ENCODE data around the gene NOMO2.
"Not testable (repeated sequence)": the region's sequence is repeated elsewhere in the genome, so short reads cannot be mapped to it uniquely, and the experiment has no call there.

DNA sequence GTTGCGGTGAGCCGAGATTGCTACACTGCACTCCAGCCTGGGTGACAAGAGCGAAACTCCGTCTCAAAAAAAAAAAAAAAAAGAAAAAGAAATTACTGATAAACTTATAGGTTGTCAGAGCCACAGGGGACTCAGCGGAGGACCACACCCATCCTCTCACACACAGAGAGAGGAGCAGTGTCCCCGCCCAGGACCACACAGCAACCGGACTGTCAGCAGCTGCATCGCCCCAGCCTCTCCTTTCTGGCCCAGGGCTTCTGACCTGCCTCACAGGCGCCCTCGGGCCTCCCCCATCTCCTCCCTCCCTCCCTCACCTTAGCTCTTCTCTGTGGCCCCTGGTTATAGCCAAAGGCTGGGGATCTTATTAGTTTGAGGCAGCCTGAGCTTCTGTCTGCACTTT, 27.9 kb upstream of the NOMO2 start:
- TF ChIP-seq, protein P1, sequence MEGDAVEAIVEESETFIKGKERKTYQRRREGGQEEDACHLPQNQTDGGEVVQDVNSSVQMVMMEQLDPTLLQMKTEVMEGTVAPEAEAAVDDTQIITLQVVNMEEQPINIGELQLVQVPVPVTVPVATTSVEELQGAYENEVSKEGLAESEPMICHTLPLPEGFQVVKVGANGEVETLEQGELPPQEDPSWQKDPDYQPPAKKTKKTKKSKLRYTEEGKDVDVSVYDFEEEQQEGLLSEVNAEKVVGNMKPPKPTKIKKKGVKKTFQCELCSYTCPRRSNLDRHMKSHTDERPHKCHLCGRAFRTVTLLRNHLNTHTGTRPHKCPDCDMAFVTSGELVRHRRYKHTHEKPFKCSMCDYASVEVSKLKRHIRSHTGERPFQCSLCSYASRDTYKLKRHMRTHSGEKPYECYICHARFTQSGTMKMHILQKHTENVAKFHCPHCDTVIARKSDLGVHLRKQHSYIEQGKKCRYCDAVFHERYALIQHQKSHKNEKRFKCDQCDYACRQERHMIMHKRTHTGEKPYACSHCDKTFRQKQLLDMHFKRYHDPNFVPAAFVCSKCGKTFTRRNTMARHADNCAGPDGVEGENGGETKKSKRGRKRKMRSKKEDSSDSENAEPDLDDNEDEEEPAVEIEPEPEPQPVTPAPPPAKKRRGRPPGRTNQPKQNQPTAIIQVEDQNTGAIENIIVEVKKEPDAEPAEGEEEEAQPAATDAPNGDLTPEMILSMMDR (IDR thresholded peaks at IDR 0.05), result not testable (repeated sequence)
- not testable (repeated sequence) for TF ChIP-seq EP300, POLR2A (IDR thresholded peaks at IDR 0.05)
